ENCODE measurements around the gene CCDC92B. TPM values are rescaled to one million over a fixed set of nuclear protein-coding genes. Genes with fewer than 3 reads are reported as not detected.
A peak's percentile ranks its signal among the peaks of the same experiment; 100 is the strongest.

The CCDC92B gene
- polyA plus RNA-seq, 1 donor: 0.14 TPM

GRCh38 chr17:2721603-2722002 is 27.8 kb downstream of the CCDC92B start:
- DNase-seq (ENCODE audit: low read depth): no peak

GRCh38 chr17:2719861-2720260 is 29.6 kb downstream of the CCDC92B start:
- DNase-seq (ENCODE audit: low read depth): no peak

GRCh38 chr17:2718150-2718938 is 31.1 kb downstream of the CCDC92B start:
- no peak for DNase-seq (ENCODE audit: low read depth)

DNA sequence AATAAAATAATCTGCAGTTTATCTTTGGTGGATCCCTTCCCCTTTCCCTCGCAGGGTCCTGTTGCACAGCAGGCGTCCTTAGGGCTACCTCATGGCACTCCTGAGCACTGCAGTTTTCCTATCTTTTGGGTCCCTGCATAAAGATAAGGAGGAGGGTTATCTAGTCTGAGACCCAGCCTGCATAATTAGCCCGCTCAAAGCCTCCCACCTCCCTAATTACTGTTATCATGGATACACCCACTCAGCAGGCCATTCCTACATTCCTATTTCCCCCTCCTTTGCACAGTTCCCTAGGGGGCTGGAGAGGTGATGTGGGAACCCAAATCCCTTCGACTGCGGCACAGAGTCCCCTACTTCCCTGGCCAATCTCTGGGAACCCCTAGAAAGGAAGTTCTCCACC is 32.8 kb downstream of the CCDC92B start:
- no peak for DNase-seq (ENCODE audit: low read depth)

GRCh38 chr17:2713881-2714280 is 35.6 kb downstream of the CCDC92B start:
- no peak for DNase-seq (ENCODE audit: low read depth)

DNA sequence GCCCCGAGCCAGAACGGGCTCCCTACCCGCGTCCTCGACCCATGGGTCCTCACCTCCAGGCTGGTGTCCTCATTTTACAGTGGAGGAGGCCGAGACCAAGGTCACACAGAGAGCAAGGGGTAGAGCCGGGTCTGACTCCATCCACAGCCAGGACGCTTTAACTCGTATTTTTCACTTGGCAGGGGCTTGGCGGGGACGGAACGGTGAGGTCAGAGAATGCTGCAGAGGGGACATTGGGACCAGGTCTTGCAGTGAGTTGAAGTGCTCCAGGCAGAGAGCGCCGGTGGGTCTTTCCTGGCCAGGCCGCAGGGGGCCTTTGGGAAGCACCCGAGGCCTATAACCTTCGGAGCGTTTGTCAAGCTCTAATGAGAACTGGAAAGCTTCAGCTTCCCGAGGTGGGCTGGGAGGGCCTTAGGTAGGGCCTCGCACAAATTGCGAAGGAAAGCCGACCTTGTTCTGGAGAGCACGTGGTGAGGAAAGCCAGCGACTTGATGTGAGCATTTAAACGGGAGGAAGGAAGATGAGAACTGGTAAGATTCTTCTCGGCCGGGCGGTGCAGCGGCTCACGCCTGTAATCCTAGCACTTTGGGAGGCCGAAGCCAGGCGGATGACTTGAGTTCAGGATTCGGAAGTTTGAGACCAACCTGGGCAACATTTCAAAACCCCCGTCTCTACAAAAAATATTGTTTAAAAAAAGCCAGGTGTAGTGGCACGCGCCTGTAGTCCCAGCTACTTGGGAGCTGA is 37.0 kb downstream of the CCDC92B start:
- DNase-seq (ENCODE audit: low read depth): no peak

DNA sequence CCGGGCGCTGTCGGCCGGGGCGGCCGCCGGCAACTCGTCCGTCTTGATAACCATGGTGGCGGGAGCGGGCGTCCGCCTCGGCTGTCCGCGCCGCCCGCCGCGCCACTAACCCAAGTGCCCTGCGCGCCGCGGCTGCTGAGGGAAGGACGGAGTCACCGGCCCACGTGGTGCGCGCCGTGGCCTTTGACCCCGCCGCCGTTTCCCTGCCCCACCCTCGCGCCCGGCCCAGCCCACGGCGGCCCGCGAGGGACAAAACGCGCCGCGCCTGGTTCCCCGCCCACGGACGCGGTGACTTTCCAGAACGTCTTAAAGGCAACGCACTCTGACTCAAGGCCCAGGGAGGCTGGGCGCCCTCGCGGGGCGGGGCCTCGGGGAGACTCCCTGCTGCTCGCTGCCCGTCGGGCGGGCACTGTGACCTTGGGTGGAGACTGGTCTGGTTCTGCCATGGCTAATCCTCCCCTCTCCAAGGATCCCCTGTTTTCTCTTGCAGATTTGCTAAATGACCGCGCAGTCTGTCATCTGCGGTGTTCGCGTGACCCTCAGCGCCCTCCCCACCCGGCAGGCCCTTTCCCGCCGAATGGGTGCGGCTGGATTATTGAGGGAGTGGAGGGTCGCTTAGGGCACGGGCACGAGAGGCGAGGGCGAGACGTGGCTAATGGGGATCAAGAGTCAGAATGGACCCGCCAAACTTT is 37.7 kb downstream of the CCDC92B start, which contains the start of gene CLUH:
TSS of gene CLUH (minus strand) at position 157 of the 692 bp plus-strand sequence. CDS start at position 54, 103 bp downstream.
- peak; percentile 84 for DNase-seq (ENCODE audit: low read depth)

DNA sequence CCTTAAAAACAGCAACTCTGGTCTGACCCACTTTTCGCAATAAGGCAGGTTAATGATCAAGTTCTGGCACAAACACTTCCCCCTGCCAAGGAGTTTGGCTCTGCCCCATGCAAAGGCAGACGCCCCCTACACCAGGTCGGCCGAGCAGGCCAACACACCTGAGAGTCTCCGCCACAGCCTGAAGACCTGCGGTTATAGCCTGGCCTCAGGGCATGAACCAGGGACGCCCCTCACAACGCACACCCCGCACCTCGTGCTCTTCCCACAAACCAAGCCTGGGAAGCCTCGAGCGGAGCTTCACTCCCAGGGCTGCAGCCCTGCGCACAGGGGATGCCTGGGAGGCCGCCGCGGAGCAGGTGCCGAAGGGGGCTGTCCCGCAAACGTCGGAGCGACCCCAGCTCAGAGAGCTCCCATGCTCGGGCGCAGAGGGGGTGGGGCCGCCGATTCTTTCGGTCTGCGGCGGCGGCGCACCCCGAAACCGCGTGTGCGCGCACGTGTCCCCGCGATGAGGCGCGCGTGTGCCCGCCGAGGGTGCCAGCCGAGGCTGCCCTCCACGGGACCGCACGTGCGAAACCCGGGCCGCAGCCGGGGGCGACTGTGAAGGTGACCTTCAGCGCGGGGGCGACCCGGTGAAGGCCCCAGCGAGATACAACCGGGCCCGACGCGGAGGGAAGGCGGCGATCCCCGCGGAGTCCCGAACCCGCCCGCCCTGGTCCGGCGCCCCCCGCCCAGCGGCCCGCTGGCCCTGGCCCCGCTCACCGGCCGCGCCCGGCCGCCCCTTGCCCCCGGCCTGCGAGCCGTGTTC is 38.4 kb downstream of the CCDC92B start:
- no peak for DNase-seq (ENCODE audit: low read depth)

GRCh38 chr17:2710071-2710802 is 39.2 kb downstream of the CCDC92B start:
- DNase-seq (ENCODE audit: low read depth): no peak

- DNase-seq (ENCODE audit: low read depth): no peak
These were observed 40.2 kb downstream of the CCDC92B start for GRCh38 chr17:2709183-2709661.

DNA sequence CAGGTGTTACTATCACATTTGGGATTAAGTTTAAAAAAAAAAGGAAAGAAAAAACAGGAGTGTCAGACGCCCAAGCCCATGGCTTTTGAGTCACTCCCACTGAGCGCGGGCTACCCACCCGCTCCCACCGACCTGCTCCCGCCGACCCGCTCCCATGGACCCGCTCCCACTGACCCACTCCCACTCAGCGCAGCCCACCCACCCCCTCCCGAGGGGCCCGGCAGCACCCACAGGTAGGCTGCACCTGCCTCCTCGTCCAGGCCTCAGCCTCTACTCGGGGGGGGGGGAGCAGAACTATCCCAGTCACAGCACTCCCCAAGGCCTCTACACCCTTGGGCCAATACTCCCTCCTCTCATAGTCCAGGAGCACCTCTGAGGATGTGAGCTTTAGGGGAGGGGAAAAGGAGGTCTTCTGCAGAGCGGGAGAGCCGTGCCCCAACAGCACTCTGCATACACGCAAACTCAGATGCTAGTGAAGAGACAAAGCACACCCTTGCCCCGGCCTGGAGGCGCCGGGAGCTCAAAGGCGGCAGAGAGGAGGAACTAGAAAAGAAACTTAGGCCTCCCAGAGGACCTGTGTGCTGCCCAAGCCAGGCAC is 40.8 kb downstream of the CCDC92B start:
- DNase-seq (ENCODE audit: low read depth): no peak

GRCh38 chr17:2707721-2708584 is 41.5 kb downstream of the CCDC92B start:
- no peak for DNase-seq (ENCODE audit: low read depth)

- no peak for DNase-seq (ENCODE audit: low read depth)
These were observed 42.4 kb downstream of the CCDC92B start for GRCh38 chr17:2706911-2707510.

DNA sequence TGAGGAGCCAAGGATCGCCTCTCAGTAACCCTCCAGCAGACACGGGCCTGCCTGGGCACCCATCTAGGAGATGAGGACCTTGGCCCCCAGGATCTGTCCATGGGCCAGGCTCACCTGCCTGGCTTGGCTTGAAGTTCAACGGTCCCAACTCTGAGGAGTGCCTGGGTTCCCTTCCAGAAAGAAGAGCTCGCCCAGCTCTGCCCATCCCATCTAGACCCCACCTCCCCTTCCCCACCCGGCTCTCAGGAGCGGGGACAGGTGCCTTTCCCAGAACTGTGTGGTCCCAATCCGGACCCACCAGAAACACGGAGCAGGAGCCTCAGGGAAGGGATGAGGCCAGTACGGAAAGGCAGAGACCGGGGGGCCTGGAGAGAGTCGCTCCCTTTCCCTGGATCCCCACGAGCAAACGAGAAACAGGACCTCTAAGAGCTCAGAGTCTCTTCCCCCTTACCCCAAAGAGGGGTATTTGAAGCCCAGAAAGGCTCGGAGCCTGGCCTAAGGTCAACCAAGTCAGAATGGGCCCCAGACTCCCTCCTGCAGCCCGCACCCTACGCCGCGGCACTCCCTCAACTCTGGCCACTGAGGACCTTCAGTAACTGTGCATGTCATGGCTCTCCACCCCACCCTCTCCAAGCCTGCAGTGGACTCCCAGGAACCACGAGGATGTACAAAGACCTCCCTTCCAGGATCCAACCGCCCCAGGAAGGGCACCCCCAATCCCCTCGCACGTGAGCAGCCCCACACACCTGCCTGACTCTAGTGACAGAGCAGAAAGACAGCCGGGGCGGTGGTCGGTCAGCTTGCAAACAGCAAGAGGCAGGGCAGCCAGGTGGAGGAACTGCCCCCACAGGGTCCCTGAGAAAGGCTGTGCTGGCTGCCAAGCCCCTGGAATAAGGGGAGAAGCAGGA is 43.3 kb downstream of the CCDC92B start:
- DNase-seq (ENCODE audit: low read depth): no peak

DNA sequence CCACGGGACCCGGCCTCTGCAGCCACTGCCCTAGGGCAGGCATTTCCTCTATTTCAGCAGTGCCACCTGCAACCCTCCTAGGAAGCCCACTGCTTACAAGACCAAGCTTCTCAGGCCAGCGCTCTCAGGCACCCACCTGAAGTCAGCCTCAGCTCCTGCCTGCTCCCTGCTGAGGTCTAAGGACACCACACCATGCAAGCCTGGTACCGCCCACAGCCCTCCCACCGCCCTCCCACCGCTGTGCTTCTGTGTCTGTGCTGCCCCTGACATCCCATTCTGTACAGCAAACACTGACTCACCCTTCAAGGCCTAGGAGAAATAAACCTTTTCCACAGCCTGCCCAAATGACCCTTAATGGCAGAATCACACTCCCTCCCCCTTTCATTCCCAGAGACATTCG is 44.2 kb downstream of the CCDC92B start:
- DNase-seq (ENCODE audit: low read depth): no peak

GRCh38 chr17:2704890-2705248 is 44.6 kb downstream of the CCDC92B start:
- no peak for DNase-seq (ENCODE audit: low read depth)

GRCh38 chr17:2704031-2704889 is 45.2 kb downstream of the CCDC92B start:
- no peak for DNase-seq (ENCODE audit: low read depth)
